ENCODE measurements around the gene ATP5F1D. TPM values are rescaled to one million over a fixed set of nuclear protein-coding genes. Genes with fewer than 3 reads are reported as not detected.

The ATP5F1D gene
- total RNA-seq, 4 donors from 2014 or later = 47.9 to 118 (median 66.1) TPM

- no peak for TF ChIP-seq CTCF (IDR thresholded peaks at IDR 0.05; ENCODE audit: low read depth)
These were observed 51.0 kb downstream of the ATP5F1D start for GRCh38 chr19:1292419-1293151.

GRCh38 chr19:1293782-1294604 lies 52.4 kb downstream of the ATP5F1D start:
- TF ChIP-seq CTCF (IDR thresholded peaks at IDR 0.05; ENCODE audit: low read depth) = no peak

Other genes starting within 250 kb of the ATP5F1D start
- gene GRIN3B, start 241.3 kb upstream of the ATP5F1D start, total RNA-seq = not detected
- 100 to 1,000 TPM in 2 of 4 donors, 10 to 100 TPM in 2; 65.1 to 193 (median 94.0) TPM for gene TMEM259, start 220.6 kb upstream of the ATP5F1D start, total RNA-seq
- gene RNU6-2, start 220.2 kb upstream of the ATP5F1D start, total RNA-seq = not detected
- 10 to 100 TPM; 32.1 to 86.8 (median 52.2) TPM for gene CNN2, start 215.1 kb upstream of the ATP5F1D start, total RNA-seq
- 10 to 100 TPM in 3 of 4 donors, 1 to 10 TPM in 1; 3.4 to 35.2 (median 12.2) TPM for gene ABCA7, start 201.6 kb upstream of the ATP5F1D start, total RNA-seq
- 10 to 100 TPM; 31.3 to 52.5 (median 44.0) TPM for gene ARHGAP45, start 174.6 kb upstream of the ATP5F1D start, total RNA-seq
- 100 to 1,000 TPM in 3 of 4 donors, 10 to 100 TPM in 1; 81.8 to 302 (median 127) TPM for gene POLR2E, start 146.4 kb upstream of the ATP5F1D start, total RNA-seq
- gene GPX4, start 137.8 kb upstream of the ATP5F1D start, total RNA-seq = 1,000 to 10,000 TPM; 1,089 to 2,299 (median 1,463) TPM
- 10 to 100 TPM; 13.4 to 51.2 (median 19.1) TPM for gene SBNO2, start 67.5 kb upstream of the ATP5F1D start, total RNA-seq
- 10 to 100 TPM; 22.8 to 71.8 (median 31.9) TPM for gene STK11, start 36.0 kb upstream of the ATP5F1D start, total RNA-seq
- 1 to 10 TPM in 1 of 4 donors, under 1 TPM in 1, not detected in 2; 0.57 to 1.1 TPM for gene CBARP, start 3.7 kb upstream of the ATP5F1D start, total RNA-seq
- gene MIDN, start 6.8 kb downstream of the ATP5F1D start, total RNA-seq = 10 to 100 TPM in 2 of 4 donors, 1 to 10 TPM in 2; 8.0 to 43.1 (median 12.2) TPM
- 100 to 1,000 TPM; 159 to 753 (median 413) TPM for gene CIRBP, start 27.6 kb downstream of the ATP5F1D start, total RNA-seq
- gene FAM174C, start 33.8 kb downstream of the ATP5F1D start, total RNA-seq = 10 to 100 TPM; 37.4 to 76.7 (median 46.7) TPM
- gene EFNA2, start 44.1 kb downstream of the ATP5F1D start, total RNA-seq = not detected
- 100 to 1,000 TPM in 2 of 4 donors, 10 to 100 TPM in 2; 38.5 to 105 (median 95.6) TPM for gene NDUFS7, start 142.2 kb downstream of the ATP5F1D start, total RNA-seq
- gene GAMT, start 159.8 kb downstream of the ATP5F1D start, total RNA-seq = 10 to 100 TPM in 3 of 4 donors, 1 to 10 TPM in 1; 4.2 to 29.3 (median 17.2) TPM
- 10 to 100 TPM; 25.8 to 46.7 (median 33.6) TPM for gene DAZAP1, start 165.8 kb downstream of the ATP5F1D start, total RNA-seq
- gene RPS15, start 196.6 kb downstream of the ATP5F1D start, total RNA-seq = 1,000 to 10,000 TPM; 2,032 to 3,816 (median 2,914) TPM
- under 1 TPM in 3 of 4 donors, not detected in 1; 0.17 to 0.22 (median 0.19) TPM for gene APC2, start 208.4 kb downstream of the ATP5F1D start, total RNA-seq
- gene C19orf25, start 237.5 kb downstream of the ATP5F1D start, total RNA-seq = 10 to 100 TPM in 3 of 4 donors, 1 to 10 TPM in 1; 2.9 to 29.4 (median 19.5) TPM
- gene PCSK4, start 248.6 kb downstream of the ATP5F1D start, total RNA-seq = 1 to 10 TPM in 3 of 4 donors, under 1 TPM in 1; 0.65 to 2.6 (median 1.8) TPM
- gene REEP6, start 249.4 kb downstream of the ATP5F1D start, total RNA-seq = 10 to 100 TPM in 1 of 4 donors, 1 to 10 TPM in 3; 3.1 to 19.0 (median 3.7) TPM